GM12873 (cell line): ENCODE results near the gene YTHDF1.

Experiments
- TF ChIP-seq, protein P1 (sequence below): IDR thresholded peaks from 2 replicates; pipeline ENCODE4 v1.5.1; 2012; ENCODE audit warnings: low read depth, mild to moderate bottlenecking, moderate library complexity, low read length, control low read depth; ENCODE audit not compliant: insufficient read depth; ENCODE audit errors: missing control alignments

YTHDF1 gene

DNA sequence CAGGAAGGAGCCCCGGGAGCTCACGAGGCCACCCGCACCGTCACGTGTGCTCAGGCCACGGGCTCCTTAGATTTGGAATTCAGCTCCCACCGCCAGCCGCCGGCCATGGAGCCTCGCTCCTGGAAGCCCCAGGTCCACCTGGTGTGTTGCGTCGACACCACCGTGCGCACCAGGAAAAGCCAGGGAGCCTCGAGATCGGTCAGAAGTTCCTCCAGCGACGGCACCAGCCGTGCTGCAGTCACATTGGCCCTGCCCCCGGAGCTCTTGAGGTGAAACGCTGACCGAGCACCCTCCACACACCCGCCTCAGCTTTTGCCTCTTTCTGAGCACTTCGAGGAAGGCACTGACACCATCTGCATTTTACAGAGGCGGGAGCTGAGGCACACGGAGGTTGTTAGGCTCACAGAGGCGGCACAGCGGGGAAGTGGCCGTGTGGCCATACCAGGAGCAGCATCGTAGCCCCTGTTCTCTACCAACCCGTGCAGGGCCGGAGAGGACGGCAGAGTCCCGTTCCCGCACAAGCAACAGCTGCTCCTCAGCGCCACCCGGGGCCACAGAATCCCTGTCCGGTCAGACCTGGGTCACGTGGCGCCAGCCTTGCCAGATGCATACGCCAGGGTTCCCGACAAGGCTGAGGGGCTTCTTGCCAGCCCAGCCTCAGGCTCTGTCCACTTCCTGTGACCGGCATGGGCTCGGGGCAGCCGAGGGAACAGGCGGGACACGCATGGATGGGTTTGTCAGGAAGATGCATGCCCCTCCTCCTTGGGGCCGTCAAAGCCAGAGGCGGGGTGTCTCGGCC, 30.8 kb upstream of the YTHDF1 start:
- TF ChIP-seq, protein P1, sequence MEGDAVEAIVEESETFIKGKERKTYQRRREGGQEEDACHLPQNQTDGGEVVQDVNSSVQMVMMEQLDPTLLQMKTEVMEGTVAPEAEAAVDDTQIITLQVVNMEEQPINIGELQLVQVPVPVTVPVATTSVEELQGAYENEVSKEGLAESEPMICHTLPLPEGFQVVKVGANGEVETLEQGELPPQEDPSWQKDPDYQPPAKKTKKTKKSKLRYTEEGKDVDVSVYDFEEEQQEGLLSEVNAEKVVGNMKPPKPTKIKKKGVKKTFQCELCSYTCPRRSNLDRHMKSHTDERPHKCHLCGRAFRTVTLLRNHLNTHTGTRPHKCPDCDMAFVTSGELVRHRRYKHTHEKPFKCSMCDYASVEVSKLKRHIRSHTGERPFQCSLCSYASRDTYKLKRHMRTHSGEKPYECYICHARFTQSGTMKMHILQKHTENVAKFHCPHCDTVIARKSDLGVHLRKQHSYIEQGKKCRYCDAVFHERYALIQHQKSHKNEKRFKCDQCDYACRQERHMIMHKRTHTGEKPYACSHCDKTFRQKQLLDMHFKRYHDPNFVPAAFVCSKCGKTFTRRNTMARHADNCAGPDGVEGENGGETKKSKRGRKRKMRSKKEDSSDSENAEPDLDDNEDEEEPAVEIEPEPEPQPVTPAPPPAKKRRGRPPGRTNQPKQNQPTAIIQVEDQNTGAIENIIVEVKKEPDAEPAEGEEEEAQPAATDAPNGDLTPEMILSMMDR, result no peak

DNA sequence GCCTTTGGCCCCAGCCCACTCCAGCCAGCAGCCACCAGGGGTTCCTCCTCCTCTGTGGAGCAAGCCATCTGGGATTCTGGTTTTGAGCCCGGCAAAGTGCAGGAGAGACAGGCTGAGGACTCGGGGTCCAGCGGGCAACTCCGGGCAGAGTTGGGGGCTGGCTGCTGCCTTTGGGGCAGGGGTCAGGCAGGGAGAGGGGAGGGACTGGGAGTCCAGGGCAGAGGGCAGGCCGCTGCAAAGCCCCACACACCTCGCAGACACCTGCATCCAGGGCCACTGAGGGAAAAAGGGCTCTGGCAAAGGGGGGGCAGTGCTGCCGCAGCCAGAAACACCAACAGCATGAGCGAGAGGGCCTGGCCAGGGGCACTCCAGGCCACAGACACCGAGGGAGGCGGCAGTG, 28.5 kb upstream of the YTHDF1 start:
- TF ChIP-seq, protein P1, result no peak

DNA sequence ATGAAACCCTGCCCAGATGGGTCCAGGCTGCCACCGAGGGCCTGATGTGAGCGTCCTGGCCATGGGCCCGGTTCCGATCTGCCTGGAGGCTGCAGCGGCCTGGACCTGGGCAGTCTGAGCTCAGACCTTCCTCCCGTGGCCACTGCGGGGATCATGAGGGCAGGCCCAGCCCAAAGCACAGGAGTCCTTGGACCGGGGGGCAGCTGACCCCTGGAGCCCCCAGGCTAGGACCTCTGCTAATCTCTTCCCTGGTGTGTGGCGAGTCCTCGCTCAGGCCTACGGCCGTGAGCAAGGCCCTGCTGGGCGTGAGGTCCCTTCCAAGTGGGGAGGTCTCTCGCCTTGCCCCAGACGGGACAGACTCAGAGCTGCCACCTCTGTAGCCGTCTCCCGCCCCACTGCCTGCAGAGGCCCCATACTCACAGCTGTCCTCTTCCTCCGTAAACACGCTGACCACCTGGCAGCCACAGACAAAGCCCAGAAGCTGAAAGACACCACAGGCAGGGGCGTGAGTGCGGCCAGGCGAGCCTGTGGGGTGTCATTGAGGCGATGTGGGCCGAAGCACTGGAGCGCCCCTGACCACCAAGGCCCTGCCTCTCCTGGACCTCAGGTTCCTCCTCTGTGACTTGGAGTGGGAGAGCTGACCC, 27.8 kb upstream of the YTHDF1 start:
- TF ChIP-seq, protein P1, result no peak

DNA sequence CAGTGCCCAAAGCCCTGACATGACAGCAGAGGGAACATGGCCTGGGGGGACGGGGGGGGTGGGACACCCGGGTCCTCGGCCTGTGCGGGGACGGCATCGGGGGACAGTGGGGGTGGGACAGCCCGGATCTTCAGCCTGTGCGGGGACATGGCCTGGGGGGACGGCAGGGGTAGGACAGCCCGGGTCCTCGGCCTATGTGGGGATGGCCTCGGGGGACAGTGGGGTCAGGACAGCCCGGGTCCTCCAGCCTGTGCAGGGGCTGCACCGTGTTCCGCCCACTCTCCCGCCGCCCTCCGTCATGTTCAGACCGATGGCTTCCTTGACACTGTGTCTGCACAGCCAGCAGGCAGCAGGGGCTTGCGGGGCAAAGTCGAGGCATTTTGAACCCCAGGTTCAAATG, 26.8 kb upstream of the YTHDF1 start:
- TF ChIP-seq, protein P1, result no peak

DNA sequence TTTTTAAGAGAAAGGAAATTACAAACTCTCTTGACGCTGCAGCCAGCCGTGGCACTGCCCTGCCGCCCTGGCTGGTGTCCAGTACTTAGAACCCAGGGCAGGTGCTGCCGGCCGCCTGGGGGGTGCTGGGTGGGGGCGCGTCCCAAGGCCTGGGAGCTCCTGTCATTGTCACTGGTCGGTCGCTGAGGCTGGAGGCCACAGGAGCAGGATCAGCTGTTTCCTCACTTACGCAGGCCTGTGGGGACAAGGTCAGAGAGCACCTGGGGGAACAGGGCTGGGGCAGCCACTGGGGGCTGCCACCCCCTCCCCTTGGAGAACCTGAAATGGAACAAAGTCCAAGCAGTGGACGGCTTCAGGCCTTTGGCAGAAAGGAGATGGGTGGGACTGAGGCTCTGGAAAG, 25.3 kb upstream of the YTHDF1 start:
- TF ChIP-seq, protein P1, result no peak

DNA sequence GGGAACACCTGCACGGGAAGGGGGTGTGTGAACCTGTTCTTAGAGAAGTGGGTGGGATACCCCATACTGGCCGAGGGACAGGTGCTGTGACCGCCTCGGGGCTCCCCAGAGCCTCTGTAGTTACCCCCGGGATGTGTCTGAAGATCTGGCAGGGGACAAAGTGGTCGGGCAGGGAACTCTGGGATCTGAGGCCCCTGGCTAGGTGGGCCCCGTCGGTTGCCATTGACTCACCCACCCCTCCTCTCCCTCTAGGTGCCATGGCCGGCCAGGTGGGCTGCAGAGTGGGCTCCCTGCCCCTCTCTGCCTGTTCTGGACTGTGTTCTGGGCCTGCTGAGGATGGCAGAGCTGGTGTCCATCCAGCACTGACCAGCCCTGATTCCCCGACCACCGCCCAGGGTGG, 24.1 kb upstream of the YTHDF1 start:
- TF ChIP-seq, protein P1, result no peak

DNA sequence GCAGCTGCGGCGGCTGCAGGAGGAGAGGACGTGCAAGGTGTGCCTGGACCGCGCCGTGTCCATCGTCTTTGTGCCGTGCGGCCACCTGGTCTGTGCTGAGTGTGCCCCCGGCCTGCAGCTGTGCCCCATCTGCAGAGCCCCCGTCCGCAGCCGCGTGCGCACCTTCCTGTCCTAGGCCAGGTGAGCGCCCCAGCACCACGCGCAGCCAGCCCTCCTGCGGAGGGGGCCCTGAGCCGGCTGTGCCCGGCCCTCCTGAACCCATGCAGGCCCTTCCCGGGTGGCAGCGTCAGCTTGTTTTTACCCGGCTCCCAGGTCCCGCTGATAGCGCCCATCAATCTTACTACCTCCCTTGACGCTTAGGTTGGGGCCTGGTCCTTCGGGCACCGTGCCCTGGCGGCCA, 23.5 kb upstream of the YTHDF1 start:
- TF ChIP-seq, protein P1, result no peak
